ENCODE measurements around the gene SOAT1.

DNA sequence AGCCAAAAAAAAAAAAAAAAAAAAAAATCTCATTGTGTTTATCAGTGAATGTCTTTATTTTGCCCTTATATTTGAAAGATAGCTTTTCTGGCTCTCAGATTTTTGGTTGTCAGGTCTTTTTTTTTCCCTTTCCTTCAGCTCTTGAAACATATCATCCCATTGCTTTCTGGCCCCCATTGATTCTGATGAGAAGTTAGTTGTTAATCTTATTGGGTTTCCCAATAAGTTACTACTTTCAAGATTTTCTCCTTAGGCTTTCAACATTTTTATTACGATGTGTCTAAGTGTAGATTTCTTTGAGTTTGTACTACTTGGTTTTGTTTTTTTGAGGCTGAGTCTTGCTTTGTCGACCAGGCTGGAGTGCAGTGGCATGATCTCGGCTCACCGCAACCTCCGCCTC is 14.7 kb upstream of the SOAT1 start:
- TF ChIP-seq, protein P1, sequence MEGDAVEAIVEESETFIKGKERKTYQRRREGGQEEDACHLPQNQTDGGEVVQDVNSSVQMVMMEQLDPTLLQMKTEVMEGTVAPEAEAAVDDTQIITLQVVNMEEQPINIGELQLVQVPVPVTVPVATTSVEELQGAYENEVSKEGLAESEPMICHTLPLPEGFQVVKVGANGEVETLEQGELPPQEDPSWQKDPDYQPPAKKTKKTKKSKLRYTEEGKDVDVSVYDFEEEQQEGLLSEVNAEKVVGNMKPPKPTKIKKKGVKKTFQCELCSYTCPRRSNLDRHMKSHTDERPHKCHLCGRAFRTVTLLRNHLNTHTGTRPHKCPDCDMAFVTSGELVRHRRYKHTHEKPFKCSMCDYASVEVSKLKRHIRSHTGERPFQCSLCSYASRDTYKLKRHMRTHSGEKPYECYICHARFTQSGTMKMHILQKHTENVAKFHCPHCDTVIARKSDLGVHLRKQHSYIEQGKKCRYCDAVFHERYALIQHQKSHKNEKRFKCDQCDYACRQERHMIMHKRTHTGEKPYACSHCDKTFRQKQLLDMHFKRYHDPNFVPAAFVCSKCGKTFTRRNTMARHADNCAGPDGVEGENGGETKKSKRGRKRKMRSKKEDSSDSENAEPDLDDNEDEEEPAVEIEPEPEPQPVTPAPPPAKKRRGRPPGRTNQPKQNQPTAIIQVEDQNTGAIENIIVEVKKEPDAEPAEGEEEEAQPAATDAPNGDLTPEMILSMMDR (IDR thresholded peaks at IDR 0.05), result no peak
- no peak for TF ChIP-seq POLR2A (IDR thresholded peaks at IDR 0.05)

Data from esophagus squamous epithelium (tissue), 4 donors.